Neural cell (in vitro differentiated cells): ENCODE data around the gene DENND1A. TPM values are rescaled to one million over a fixed set of nuclear protein-coding genes. Genes with fewer than 3 reads are reported as not detected.

Experiments
- H2AFZ ChIP-seq: fragments of 200-600, 300-800 bp; sonication (generic), shearing (Covaris generic); 2 replicates; pipeline ENCODE4 v1.6.0; 2014; ENCODE audit warnings: low read depth, mild to moderate bottlenecking, antibody characterized with exemption, low read length, moderate library complexity
- H3F3A ChIP-seq: fragments of 200-600 bp; shearing (Covaris generic); 2 replicates; pipeline ENCODE4 v1.6.1; 2016; ENCODE audit warnings: mild to moderate bottlenecking, moderate library complexity, mixed read lengths, antibody characterized with exemption, low read length; ENCODE audit not compliant: insufficient read depth, poor library complexity, severe bottlenecking
- H3K27ac ChIP-seq: fragments of 200-600, 300-800 bp; sonication (generic), shearing (Covaris generic); 2 replicates; pipeline ENCODE4 v1.5.1; 2014; ENCODE audit warnings: mild to moderate bottlenecking, low read length, moderate library complexity
- H3K27me3 ChIP-seq: fragments of 300-800, 200-600 bp; sonication (generic), shearing (Covaris generic); 2 replicates; pipeline ENCODE4 v1.6.0; 2014; ENCODE audit warnings: mild to moderate bottlenecking, low read depth, low read length, moderate library complexity; ENCODE audit not compliant: insufficient read depth
- H3K36me3 ChIP-seq: fragments of 300-800, 200-600 bp; sonication (generic), shearing (Covaris generic); 2 replicates; pipeline ENCODE4 v1.5.1; 2014; ENCODE audit warnings: mild to moderate bottlenecking, antibody characterized with exemption, low read length, moderate library complexity; ENCODE audit not compliant: insufficient read depth
- H3K4me2 ChIP-seq: fragments of 300-800, 200-600 bp; sonication (generic), shearing (Covaris generic); 2 replicates; pipeline ENCODE4 v1.6.0; 2014; ENCODE audit warnings: mild to moderate bottlenecking, low read length
- H3K4me3 ChIP-seq: fragments of 300-800, 200-600 bp; sonication (generic), shearing (Covaris generic); 2 replicates; pipeline ENCODE4 v1.5.1; 2014; ENCODE audit warnings: mild to moderate bottlenecking, low read length, moderate library complexity
- H3K79me2 ChIP-seq: fragments of 200-600 bp; shearing (Covaris generic); replicated peaks from 2 replicates; pipeline ENCODE4 v1.6.0; 2014; ENCODE audit warnings: mild to moderate bottlenecking, low read length, moderate library complexity; ENCODE audit not compliant: insufficient read depth
- H3K9ac ChIP-seq: fragments of 300-800, 200-600 bp; sonication (generic), shearing (Covaris generic); 2 replicates; pipeline ENCODE4 v1.6.1; 2016; ENCODE audit warnings: mild to moderate bottlenecking, low read length, mixed read lengths
- H3K9me2 ChIP-seq: fragments of 200-600 bp; shearing (Covaris generic); 2 replicates; pipeline ENCODE4 v1.6.1; 2016; ENCODE audit warnings: mild to moderate bottlenecking, low read length, mixed read lengths; ENCODE audit not compliant: insufficient read depth
- H3K9me3 ChIP-seq: fragments of 200-600, 300-800 bp; sonication (generic), shearing (Covaris generic); 2 replicates; pipeline ENCODE4 v1.6.1; 2016; ENCODE audit warnings: mild to moderate bottlenecking, mixed run types, low read length, moderate library complexity, mixed read lengths
- H4K20me1 ChIP-seq: fragments of 200-600 bp; shearing (Covaris generic); 2 replicates; pipeline ENCODE4 v1.6.1; 2016; ENCODE audit warnings: mild to moderate bottlenecking, mixed run types; ENCODE audit not compliant: insufficient read depth
- CTCF ChIP-seq: fragments of 450-650 bp; IDR thresholded peaks from 2 replicates; pipeline ENCODE4 v1.5.1; 2014; ENCODE audit warnings: antibody characterized with exemption, mild to moderate bottlenecking, moderate library complexity; ENCODE audit not compliant: poor library complexity, severe bottlenecking
- EP300 ChIP-seq: fragments of 450-650 bp; conservative IDR thresholded peaks from 2 replicates; pipeline ENCODE4 v1.6.1; 2014; ENCODE audit warnings: antibody characterized with exemption, mild to moderate bottlenecking, moderate library complexity; ENCODE audit not compliant: poor library complexity, severe bottlenecking
- EZH2 ChIP-seq: fragments of 200-600, 300-800 bp; shearing (Covaris generic), sonication (generic); IDR thresholded peaks from 2 replicates; pipeline ENCODE4 v1.6.1; 2014; ENCODE audit warnings: antibody characterized with exemption, low read length, borderline replicate concordance, mild to moderate bottlenecking; ENCODE audit not compliant: insufficient read depth, poor library complexity, severe bottlenecking
- MXI1 ChIP-seq: fragments of 450-650 bp; conservative IDR thresholded peaks from 2 replicates; pipeline ENCODE4 v1.6.1; 2014; ENCODE audit warnings: antibody characterized with exemption, mild to moderate bottlenecking; ENCODE audit not compliant: poor library complexity, severe bottlenecking
- POLR2AphosphoS5 ChIP-seq: IDR thresholded peaks from 2 replicates; pipeline ENCODE4 v1.6.1; 2012
- RAD21 ChIP-seq: fragments of 450-650 bp; conservative IDR thresholded peaks from 2 replicates; pipeline ENCODE4 v1.6.1; 2014; ENCODE audit warnings: antibody characterized with exemption, mild to moderate bottlenecking, moderate library complexity
- REST ChIP-seq: IDR thresholded peaks from 2 replicates; pipeline ENCODE4 v1.6.1; 2012; ENCODE audit warnings: borderline replicate concordance
- SMC3 ChIP-seq: fragments of 450-650 bp; conservative IDR thresholded peaks from 2 replicates; pipeline ENCODE4 v1.6.1; 2014; ENCODE audit warnings: antibody characterized with exemption, mild to moderate bottlenecking, moderate library complexity; ENCODE audit not compliant: poor library complexity
- TAF1 ChIP-seq: IDR thresholded peaks from 2 replicates; pipeline ENCODE4 v1.6.1; 2012; ENCODE audit warnings: low read depth
- polyA plus RNA-seq: library from polyadenylated mRNA; depleted of rRNA; stranded (reverse); fragments of >200 nt; gene quantifications from 2 replicates; pipeline ENCODE4 v1.2.3, GENCODE V29; 2014

DENND1A gene
- polyA plus RNA-seq, 1 donor from 2014 or later, result 2.3 TPM

DNA sequence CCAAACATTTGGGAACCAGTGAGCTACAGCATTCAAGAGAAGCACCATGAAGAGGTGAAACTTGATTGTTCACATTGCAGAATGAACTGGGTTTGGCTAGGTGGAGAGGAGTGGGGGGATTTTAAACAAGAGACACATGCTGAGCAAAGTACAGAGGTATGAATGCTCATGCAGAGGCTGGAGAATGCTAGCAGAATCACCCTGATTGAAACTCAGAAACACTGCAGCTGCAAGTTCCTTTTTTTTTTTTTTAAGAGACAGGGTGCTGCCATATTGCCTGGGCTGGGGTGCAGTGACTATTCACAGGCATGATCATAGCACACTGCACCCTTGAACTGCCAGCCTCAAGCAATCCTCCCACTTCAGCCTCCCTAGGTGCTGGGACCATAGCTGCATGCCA, 35.1 kb downstream of the DENND1A start:
- H3K27ac ChIP-seq, result no peak overlapping the region
- no peak overlapping the region for H3K4me3 ChIP-seq
- H3F3A ChIP-seq, result no peaks in the 10 kb centered on the region
- no peak for TF ChIP-seq REST
- TF ChIP-seq TAF1, result no peak
- TF ChIP-seq CTCF, result no peak
- no peak for TF ChIP-seq RAD21
- no peak for TF ChIP-seq POLR2AphosphoS5
- TF ChIP-seq SMC3, result no peak
- TF ChIP-seq EZH2, result no peak
- no peak for TF ChIP-seq EP300
- no peaks in the 10 kb centered on the region for H3K27me3 ChIP-seq
- no peak overlapping the region for H3K9ac ChIP-seq
- H3K9me3 ChIP-seq, result no peaks in the 10 kb centered on the region
- H2AFZ ChIP-seq, result no peak overlapping the region
- no peaks in the 10 kb centered on the region for H3K36me3 ChIP-seq
- H4K20me1 ChIP-seq, result no peaks in the 10 kb centered on the region
- no peaks in the 10 kb centered on the region for H3K9me2 ChIP-seq
- H3K4me2 ChIP-seq, result no peak overlapping the region
- peaks cover 22% of the 10 kb centered on the region for H3K79me2 ChIP-seq

DNA sequence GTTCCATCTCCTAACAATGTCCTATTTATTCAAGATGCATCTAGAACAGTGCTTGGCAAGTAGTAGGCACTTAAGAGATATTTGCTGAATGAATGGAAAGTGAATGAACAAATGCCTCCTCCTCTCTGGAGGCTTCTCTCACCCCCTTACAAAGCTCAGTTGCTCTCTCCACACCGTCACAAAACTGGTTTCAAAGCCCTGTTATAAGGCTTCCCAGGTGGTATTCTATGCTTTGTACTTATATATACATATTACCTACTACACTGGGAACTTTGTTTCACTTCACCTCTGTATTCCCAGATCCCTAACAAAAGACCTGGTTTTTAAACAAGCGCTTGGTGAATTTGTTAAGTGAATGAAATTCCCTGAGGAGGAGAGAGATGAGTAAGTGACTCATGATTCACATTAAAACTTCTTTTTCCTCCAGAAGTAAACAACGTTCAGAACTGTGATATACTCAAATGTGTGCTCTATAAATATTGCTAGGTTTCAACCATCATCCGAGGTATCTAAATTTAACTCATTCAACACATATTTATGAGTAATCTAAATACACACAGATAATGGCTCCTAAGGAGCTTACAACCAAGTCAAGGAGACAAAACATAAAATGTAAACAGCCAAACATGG, 36.0 kb downstream of the DENND1A start:
- Histone ChIP-seq H3K9me3 (no peaks in the 10 kb centered on the region), H4K20me1 (no peaks in the 10 kb centered on the region)

More for the DNA sequence above, 36.0 kb downstream of the DENND1A start:
- H3K27me3 ChIP-seq, result no peaks in the 10 kb centered on the region
- no peak for TF ChIP-seq SMC3
- TF ChIP-seq REST, result no peak
- TF ChIP-seq EZH2, result no peak
- no peak for TF ChIP-seq MXI1
- no peak for TF ChIP-seq EP300
- no peak for TF ChIP-seq TAF1
- no peak for TF ChIP-seq POLR2AphosphoS5
- TF ChIP-seq RAD21, result no peak
- TF ChIP-seq CTCF, result no peak
- H3K4me3 ChIP-seq, result no peak overlapping the region
- H2AFZ ChIP-seq, result no peak overlapping the region
- no peaks in the 10 kb centered on the region for H3K9me2 ChIP-seq
- no peaks in the 10 kb centered on the region for H3F3A ChIP-seq
- H3K4me2 ChIP-seq, result no peak overlapping the region
- no peak overlapping the region for H3K27ac ChIP-seq
- H3K36me3 ChIP-seq, result no peaks in the 10 kb centered on the region
- H3K79me2 ChIP-seq, result peaks cover 19% of the 10 kb centered on the region
- H3K9ac ChIP-seq, result no peak overlapping the region
